Hepatocyte (in vitro differentiated cells): Measurements from ENCODE around the gene SLC9C2. TPM values are rescaled to one million over a fixed set of nuclear protein-coding genes. Genes with fewer than 3 reads are reported as not detected.

ENCODE experiments used
- DNase-seq: peaks from one replicate; pipeline ENCODE4 v3.0.0-alpha.2; 2016; ENCODE audit warnings: low spot score
- H2AFZ ChIP-seq: fragments of 200-600 bp; sonication (generic); 2 replicates; pipeline ENCODE4 v1.6.0; 2016; ENCODE audit warnings: antibody characterized with exemption, mild to moderate bottlenecking
- H3K27ac ChIP-seq: fragments of 200-600 bp; sonication (generic); 2 replicates; pipeline ENCODE4 v1.5.1; 2016; ENCODE audit warnings: mild to moderate bottlenecking
- H3K27me3 ChIP-seq: fragments of 200-600 bp; sonication (generic); 2 replicates; pipeline ENCODE4 v1.6.1; 2016
- H3K36me3 ChIP-seq: fragments of 200-600 bp; sonication (generic); replicated peaks from 2 replicates; pipeline ENCODE4 v1.5.1; 2016; ENCODE audit warnings: low read depth; ENCODE audit not compliant: insufficient read depth
- H3K4me1 ChIP-seq: fragments of 200-600 bp; sonication (generic); 2 replicates; pipeline ENCODE4 v1.5.1; 2016; ENCODE audit warnings: mild to moderate bottlenecking, moderate library complexity; ENCODE audit not compliant: insufficient read depth
- H3K4me2 ChIP-seq: fragments of 200-600 bp; sonication (generic); 2 replicates; pipeline ENCODE4 v1.6.0; 2016
- H3K4me3 ChIP-seq: fragments of 200-600 bp; sonication (generic); 2 replicates; pipeline ENCODE4 v1.5.1; 2016; ENCODE audit warnings: mild to moderate bottlenecking
- H3K79me2 ChIP-seq: fragments of 200-600 bp; sonication (generic); 2 replicates; pipeline ENCODE4 v1.6.0; 2017; ENCODE audit warnings: mild to moderate bottlenecking
- H3K9me2 ChIP-seq: fragments of 200-600 bp; sonication (generic); replicated peaks from 2 replicates; pipeline ENCODE4 v1.6.0; 2017; ENCODE audit warnings: mild to moderate bottlenecking; ENCODE audit not compliant: insufficient read depth
- H3K9me3 ChIP-seq: fragments of 200-600 bp; sonication (generic); 2 replicates; pipeline ENCODE4 v1.5.1; 2016; ENCODE audit warnings: low read depth, mild to moderate bottlenecking
- H4K20me1 ChIP-seq: fragments of 200-600 bp; sonication (generic); 2 replicates; pipeline ENCODE4 v1.6.0; 2016; ENCODE audit warnings: mild to moderate bottlenecking; ENCODE audit not compliant: insufficient read depth, poor library complexity, severe bottlenecking
- EZH2 ChIP-seq: fragments of 200-600 bp; sonication (generic); IDR thresholded peaks from 2 replicates; pipeline ENCODE4 v1.6.1; 2016; ENCODE audit warnings: antibody characterized with exemption, mild to moderate bottlenecking, borderline replicate concordance
- EZH2phosphoT487 ChIP-seq: fragments of 200-600 bp; sonication (generic); IDR thresholded peaks from one replicate; pipeline ENCODE4 v1.6.1; 2018; ENCODE audit warnings: antibody characterized with exemption, mild to moderate bottlenecking, low read depth, moderate library complexity; ENCODE audit not compliant: unreplicated experiment, severe bottlenecking
- WGBS: methylation state at CpG from one replicate; pipeline ENCODE4 v1.1.6; 2016; ENCODE audit warnings: low lambda C conversion rate; ENCODE audit errors: missing lambda C conversion rate; 5-methylcytosine and 5-hydroxymethylcytosine counted together
- polyA plus RNA-seq: library from polyadenylated mRNA; unstranded; fragments of >200 nt; fragmentation: Nextera tagmentation; extraction: Ambion mirVana; gene quantifications from 2 replicates; pipeline ENCODE4 v1.2.1, GENCODE V29; 2016
- total RNA-seq: library from RNA; depleted of rRNA; stranded (reverse); fragments of >200 nt; gene quantifications from 2 replicates; pipeline ENCODE4 v1.2.3, GENCODE V29; 2014
- TF ChIP-seq, protein P1 (sequence below): fragments of 200-600 bp; sonication (generic); IDR thresholded peaks from 2 replicates; pipeline ENCODE4 v1.5.1; 2016; ENCODE audit warnings: antibody characterized with exemption, mild to moderate bottlenecking; ENCODE audit not compliant: poor library complexity

SLC9C2 gene
- total and polyA plus RNA-seq, 2 experiments from 2014 or later, result 0.77 to 1.1 TPM

DNA sequence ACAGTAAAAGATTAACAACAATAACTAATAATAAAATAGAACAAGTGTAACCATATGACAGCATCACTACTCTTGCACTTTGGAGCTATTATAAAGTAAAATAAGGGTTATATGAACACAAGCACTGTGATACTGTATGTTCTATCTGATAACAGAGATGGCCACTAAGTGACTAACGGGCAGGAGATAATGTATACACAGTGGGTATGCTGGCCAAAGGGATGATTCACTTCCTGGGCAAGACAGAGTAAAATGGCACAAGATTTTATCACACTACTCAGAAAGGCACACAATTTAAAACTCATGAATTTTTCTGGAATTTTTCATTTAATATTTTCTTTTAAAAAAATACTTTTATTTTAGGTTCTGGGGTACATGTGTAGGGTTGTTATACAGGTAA is 12.3 kb downstream of the SLC9C2 start:
- TF ChIP-seq, protein P1, sequence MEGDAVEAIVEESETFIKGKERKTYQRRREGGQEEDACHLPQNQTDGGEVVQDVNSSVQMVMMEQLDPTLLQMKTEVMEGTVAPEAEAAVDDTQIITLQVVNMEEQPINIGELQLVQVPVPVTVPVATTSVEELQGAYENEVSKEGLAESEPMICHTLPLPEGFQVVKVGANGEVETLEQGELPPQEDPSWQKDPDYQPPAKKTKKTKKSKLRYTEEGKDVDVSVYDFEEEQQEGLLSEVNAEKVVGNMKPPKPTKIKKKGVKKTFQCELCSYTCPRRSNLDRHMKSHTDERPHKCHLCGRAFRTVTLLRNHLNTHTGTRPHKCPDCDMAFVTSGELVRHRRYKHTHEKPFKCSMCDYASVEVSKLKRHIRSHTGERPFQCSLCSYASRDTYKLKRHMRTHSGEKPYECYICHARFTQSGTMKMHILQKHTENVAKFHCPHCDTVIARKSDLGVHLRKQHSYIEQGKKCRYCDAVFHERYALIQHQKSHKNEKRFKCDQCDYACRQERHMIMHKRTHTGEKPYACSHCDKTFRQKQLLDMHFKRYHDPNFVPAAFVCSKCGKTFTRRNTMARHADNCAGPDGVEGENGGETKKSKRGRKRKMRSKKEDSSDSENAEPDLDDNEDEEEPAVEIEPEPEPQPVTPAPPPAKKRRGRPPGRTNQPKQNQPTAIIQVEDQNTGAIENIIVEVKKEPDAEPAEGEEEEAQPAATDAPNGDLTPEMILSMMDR, result no peak
- no peak for TF ChIP-seq EZH2phosphoT487
- TF ChIP-seq EZH2, result no peak
- no peaks in the 10 kb centered on the region for H3K4me1 ChIP-seq
- no peaks in the 10 kb centered on the region for H3K27me3 ChIP-seq
- no peak for DNase-seq
- no peaks in the 10 kb centered on the region for H4K20me1 ChIP-seq
- 59% methylated on average over 1 of the region's 1 CpG for WGBS
- H3K9me2 ChIP-seq, result no peaks in the 10 kb centered on the region
- no peak overlapping the region for H2AFZ ChIP-seq
- H3K79me2 ChIP-seq, result no peaks in the 10 kb centered on the region
- H3K9me3 ChIP-seq, result no peaks in the 10 kb centered on the region
- H3K36me3 ChIP-seq, result no peaks in the 10 kb centered on the region
- H3K4me3 ChIP-seq, result no peak overlapping the region
- H3K27ac ChIP-seq, result no peak overlapping the region
- H3K4me2 ChIP-seq, result no peak overlapping the region

DNA sequence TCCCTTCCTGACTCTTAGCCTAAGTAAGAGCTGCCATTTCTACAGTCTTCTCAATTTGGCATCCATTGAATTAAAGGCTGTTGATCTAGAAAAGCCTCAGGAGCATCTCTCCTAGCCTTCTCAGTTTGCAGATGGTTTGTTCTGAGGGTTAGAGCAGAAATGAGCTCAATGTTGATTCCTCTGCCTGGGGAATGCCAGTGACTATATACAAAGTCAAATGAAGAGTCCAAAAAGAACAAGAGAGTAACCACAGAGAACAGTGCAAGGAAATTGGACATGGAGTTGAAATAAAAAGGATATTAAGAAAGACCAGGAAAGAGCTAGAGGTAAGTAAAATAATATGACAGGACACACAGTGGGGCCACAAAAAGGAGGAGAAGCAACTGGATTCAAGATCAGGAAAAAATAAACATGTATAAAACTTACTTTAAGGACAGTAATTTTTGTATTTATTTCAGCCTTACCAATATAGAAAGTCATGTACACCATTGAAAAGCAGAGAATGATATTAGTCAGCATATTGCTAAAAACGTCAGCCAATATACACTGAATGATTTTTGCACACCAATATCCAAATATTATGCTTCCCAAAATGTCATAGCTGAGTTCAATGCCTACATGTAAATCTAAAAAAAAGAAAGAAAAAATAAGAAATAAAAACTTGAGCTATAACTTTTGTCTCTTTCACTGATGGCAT is 21.3 kb downstream of the SLC9C2 start:
- H4K20me1 ChIP-seq, result no peaks in the 10 kb centered on the region
- no peak overlapping the region for H2AFZ ChIP-seq
- 70% methylated on average over 1 of the region's 1 CpG for WGBS
- no peaks in the 10 kb centered on the region for H3K9me2 ChIP-seq
- H3K36me3 ChIP-seq, result no peaks in the 10 kb centered on the region
- no peak overlapping the region for H3K4me2 ChIP-seq
- no peaks in the 10 kb centered on the region for H3K9me3 ChIP-seq
- H3K4me1 ChIP-seq, result no peaks in the 10 kb centered on the region
- no peak for DNase-seq
- no peak overlapping the region for H3K27ac ChIP-seq
- no peaks in the 10 kb centered on the region for H3K79me2 ChIP-seq
- no peak overlapping the region for H3K4me3 ChIP-seq
- no peaks in the 10 kb centered on the region for H3K27me3 ChIP-seq
- TF ChIP-seq EZH2, result no peak
- no peak for TF ChIP-seq EZH2phosphoT487
- TF ChIP-seq, protein P1, result no peak

DNA sequence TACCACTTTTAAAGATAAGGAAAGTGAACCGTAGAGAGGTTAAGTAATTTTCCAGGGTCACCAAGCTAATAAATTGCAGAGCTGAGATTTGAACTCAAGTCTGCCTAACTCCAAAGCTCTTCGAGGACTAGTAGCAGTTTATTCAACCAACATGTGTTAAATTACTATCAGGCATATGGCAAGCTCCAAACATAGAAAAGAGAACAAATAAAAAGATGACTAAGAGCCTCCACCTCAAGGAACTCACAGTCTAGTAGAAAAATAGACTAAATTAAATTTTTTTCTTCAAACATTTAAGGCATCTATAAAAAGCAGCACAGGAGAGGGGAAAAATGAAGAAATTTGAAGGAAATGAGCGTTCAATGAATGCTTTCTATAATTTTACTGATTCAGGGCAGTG is 22.2 kb downstream of the SLC9C2 start:
- H3K36me3 ChIP-seq, result no peaks in the 10 kb centered on the region
- H4K20me1 ChIP-seq, result no peaks in the 10 kb centered on the region
- no peak for DNase-seq
- TF ChIP-seq EZH2 (no peak), EZH2phosphoT487 (no peak)
- WGBS, result 65% methylated on average over 3 of the region's 3 CpGs
- no peaks in the 10 kb centered on the region for H3K27me3 ChIP-seq
- no peak overlapping the region for H3K27ac ChIP-seq
- no peak overlapping the region for H3K4me3 ChIP-seq
- no peaks in the 10 kb centered on the region for H3K79me2 ChIP-seq
- no peak overlapping the region for H3K4me2 ChIP-seq
- H3K9me3 ChIP-seq, result no peaks in the 10 kb centered on the region
- no peaks in the 10 kb centered on the region for H3K4me1 ChIP-seq
- H2AFZ ChIP-seq, result no peak overlapping the region
- H3K9me2 ChIP-seq, result no peaks in the 10 kb centered on the region

DNA sequence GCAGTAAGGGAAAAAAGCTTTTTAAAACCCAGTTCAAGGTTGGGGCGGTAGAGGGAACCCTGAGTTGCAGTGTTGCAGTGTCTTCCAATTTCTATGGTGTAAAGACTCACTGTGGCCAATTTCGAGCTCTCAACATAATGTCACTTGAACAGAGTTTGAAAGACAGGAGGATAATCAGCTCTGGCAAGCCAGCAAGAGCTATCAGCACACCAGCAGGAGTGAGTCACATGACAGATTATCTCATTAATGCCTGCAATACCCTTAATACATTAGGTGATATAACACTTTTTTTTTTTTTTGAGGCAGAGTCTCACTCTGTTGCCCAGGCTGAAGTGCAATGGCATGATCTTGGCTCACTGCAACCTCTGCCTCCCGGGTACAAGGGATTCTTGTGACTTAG is 22.8 kb downstream of the SLC9C2 start:
- no peak for TF ChIP-seq EZH2
- no peak for TF ChIP-seq EZH2phosphoT487
- TF ChIP-seq, protein P1, result no peak
- H3K27me3 ChIP-seq, result no peaks in the 10 kb centered on the region
- WGBS, result 91% methylated on average over 3 of the region's 3 CpGs

More for the DNA sequence above, 22.8 kb downstream of the SLC9C2 start:
- H3K4me1 ChIP-seq, result no peaks in the 10 kb centered on the region
- no peak overlapping the region for H3K4me3 ChIP-seq
- no peaks in the 10 kb centered on the region for H3K9me3 ChIP-seq
- H4K20me1 ChIP-seq, result no peaks in the 10 kb centered on the region
- H3K9me2 ChIP-seq, result no peaks in the 10 kb centered on the region
- no peaks in the 10 kb centered on the region for H3K79me2 ChIP-seq
- no peaks in the 10 kb centered on the region for H3K36me3 ChIP-seq
- H3K27ac ChIP-seq, result no peak overlapping the region
- DNase-seq, result no peak
- no peak overlapping the region for H2AFZ ChIP-seq
- H3K4me2 ChIP-seq, result no peak overlapping the region
